CD14-positive monocyte (primary cell): ENCODE results near the gene OSBPL6. TPM values are rescaled to one million over a fixed set of nuclear protein-coding genes. Genes with fewer than 3 reads are reported as not detected.

Experiments used
- DNase-seq, 3 donors: peaks; one replicate each; pipeline ENCODE4 v3.0.0-alpha.2; 2011 to 2022
- H2AFZ ChIP-seq: 2 replicates; pipeline ENCODE4 v1.6.0; 2012; ENCODE audit warnings: mild to moderate bottlenecking, low read depth, low read length, inconsistent platforms; ENCODE audit not compliant: insufficient read depth, poor library complexity, severe bottlenecking
- H3K27ac ChIP-seq, 2 donors: 1 replicate in 1 of 2; 2 replicates in 1 of 2; pipeline ENCODE4 v1.5.1; 2012 to 2013; ENCODE audit warnings: low read length in 2 of 2, control low read depth in 1 of 2, inconsistent platforms in 1 of 2, low read depth in 1 of 2, mild to moderate bottlenecking in 1 of 2
- H3K27me3 ChIP-seq, 2 donors: one replicate each; pipeline versions ENCODE4 v1.6.0 to v1.6.1; 2011 to 2013; ENCODE audit warnings: low read length in 2 of 2; ENCODE audit not compliant: control insufficient read depth in 2 of 2, insufficient read depth in 2 of 2
- H3K36me3 ChIP-seq, 2 donors: replicated peaks in 1 of 2; 1 replicate in 1 of 2; 2 replicates in 1 of 2; pipeline versions ENCODE4 v1.5.1 to v1.6.1; 2012 to 2013; ENCODE audit warnings: low read length in 2 of 2, control low read depth in 1 of 2, inconsistent platforms in 1 of 2, mild to moderate bottlenecking in 1 of 2; ENCODE audit not compliant: insufficient read depth in 2 of 2, control insufficient read depth in 1 of 2
- H3K4me1 ChIP-seq, 2 donors: 1 replicate in 1 of 2; 2 replicates in 1 of 2; pipeline versions ENCODE4 v1.5.1 to v1.6.1; 2012 to 2013; ENCODE audit warnings: low read length in 2 of 2, control low read depth in 1 of 2, inconsistent platforms in 1 of 2, mild to moderate bottlenecking in 1 of 2, moderate library complexity in 1 of 2; ENCODE audit not compliant: insufficient read depth in 2 of 2, control insufficient read depth in 1 of 2
- H3K4me2 ChIP-seq: replicated peaks from 2 replicates; pipeline ENCODE3; 2012; ENCODE audit warnings: low read length, moderate library complexity, mild to moderate bottlenecking; ENCODE audit not compliant: poor library complexity, severe bottlenecking; ENCODE audit errors: extremely low read depth
- H3K4me3 ChIP-seq, 3 experiments: fragments of 200-600 bp in 1 of 3; sonication (generic) in 1 of 3; replicated peaks in 1 of 3; 1 replicate in 2 of 3; 2 replicates in 1 of 3; pipeline ENCODE4 v1.5.1; 2011 to 2013; ENCODE audit warnings: low read length in 3 of 3, mild to moderate bottlenecking in 3 of 3, control low read depth in 2 of 3, low read depth in 2 of 3, inconsistent platforms in 1 of 3, moderate library complexity in 1 of 3
- H3K79me2 ChIP-seq: 2 replicates; pipeline ENCODE4 v1.6.0; 2012; ENCODE audit warnings: mild to moderate bottlenecking, control low read depth, inconsistent platforms, low read length, moderate library complexity; ENCODE audit not compliant: insufficient read depth
- H3K9ac ChIP-seq: 2 replicates; pipeline ENCODE4 v1.6.0; 2017; ENCODE audit warnings: low read length, mild to moderate bottlenecking; ENCODE audit not compliant: insufficient read depth, poor library complexity, severe bottlenecking
- H3K9me3 ChIP-seq, 2 donors: replicated peaks in 1 of 2; 1 replicate in 1 of 2; 2 replicates in 1 of 2; pipeline versions ENCODE4 v1.5.1 to v1.6.1; 2012 to 2013; ENCODE audit warnings: low read length in 2 of 2, control low read depth in 1 of 2; ENCODE audit not compliant: control insufficient read depth in 1 of 2, insufficient read depth in 1 of 2
- H4K20me1 ChIP-seq: 2 replicates; pipeline ENCODE4 v1.6.0; 2012; ENCODE audit warnings: mild to moderate bottlenecking, low read length, control low read depth, moderate library complexity; ENCODE audit not compliant: insufficient read depth
- H3K27ac Mint-ChIP-seq, 7 donors: one replicate each; pipeline ENCODE4 v1.8.0; 2020; ENCODE audit warnings: mild to moderate bottlenecking in 7 of 7, mixed read lengths in 7 of 7, moderate library complexity in 6 of 7, inconsistent platforms in 2 of 7
- H3K27me3 Mint-ChIP-seq, 3 donors: one replicate each; pipeline ENCODE4 v1.8.0; 2021 to 2022; ENCODE audit warnings: low read depth in 3 of 3, mild to moderate bottlenecking in 3 of 3, mixed read lengths in 3 of 3, moderate library complexity in 3 of 3, inconsistent platforms in 1 of 3
- H3K36me3 Mint-ChIP-seq, 2 donors: one replicate each; pipeline ENCODE4 v1.8.0; 2020; ENCODE audit warnings: mixed read lengths in 2 of 2, inconsistent platforms in 1 of 2, mild to moderate bottlenecking in 1 of 2
- H3K4me1 Mint-ChIP-seq: one replicate; pipeline ENCODE4 v1.8.0; 2020; ENCODE audit warnings: mild to moderate bottlenecking, mixed read lengths
- H3K4me3 Mint-ChIP-seq, 2 donors: one replicate each; pipeline ENCODE4 v1.8.0; 2020; ENCODE audit warnings: mild to moderate bottlenecking in 2 of 2, mixed read lengths in 2 of 2, moderate library complexity in 1 of 2
- H3K9me3 Mint-ChIP-seq, 7 donors: one replicate each; pipeline ENCODE4 v1.8.0; 2020 to 2022; ENCODE audit warnings: mixed read lengths in 7 of 7, mild to moderate bottlenecking in 6 of 7, moderate library complexity in 6 of 7, inconsistent platforms in 2 of 7
- WGBS: methylation state at CpG from one replicate; pipeline ENCODE4 v1.1.5; 2013; ENCODE audit warnings: missing lambda C conversion rate; ENCODE audit not compliant: insufficient coverage; 5-methylcytosine and 5-hydroxymethylcytosine counted together
- intact Hi-C, 2 donors: fragments of 100-400 bp; cut with micrococcal nuclease; formaldehyde crosslinking; loops; one replicate each; pipeline versions ENCODE4 v1.15.0 to v1.15.1; 2023
- polyA plus RNA-seq, 3 donors: library from polyadenylated mRNA; depleted of rRNA in 1 of 3; unstranded in 2 of 3; stranded (reverse) in 1 of 3; fragments of 300-500 nt in 2 of 3; fragments of >200 nt in 1 of 3; fragmentation: Illumina TruSeq in 2 of 3; gene quantifications; 1 replicate in 2 of 3; 2 replicates in 1 of 3; pipeline ENCODE4 v1.2.3, GENCODE V29; 2012 to 2021
- TF ChIP-seq, protein P1 (sequence below): fragments of 200-600 bp; IDR thresholded peaks from one replicate; pipeline ENCODE4 v1.8.0; 2022; ENCODE audit warnings: antibody characterized with exemption, mild to moderate bottlenecking

OSBPL6 gene
- polyA plus RNA-seq, 3 donors: not detected

DNA sequence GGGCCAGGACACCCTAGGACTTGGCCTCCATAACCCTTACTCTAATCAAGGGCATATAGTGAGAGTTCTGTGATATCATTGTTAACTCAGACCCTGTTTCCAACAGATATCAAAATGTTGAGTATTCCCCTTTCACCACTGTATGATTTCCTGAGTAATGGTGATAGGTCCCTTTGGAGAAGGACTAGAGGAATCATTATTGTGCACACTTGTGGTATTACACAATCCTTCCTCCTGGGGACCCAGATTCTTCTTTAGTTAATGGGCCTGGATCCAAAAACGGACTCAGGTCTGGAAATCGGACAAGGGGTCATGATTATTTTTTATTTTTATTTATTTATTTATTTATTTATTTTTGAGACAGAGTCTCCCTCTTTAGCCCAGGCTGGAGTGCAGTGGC lies 233.1 kb downstream of the OSBPL6 start:
- WGBS: no CpG with 5 or more reads among the region's 2 CpGs
- H4K20me1 ChIP-seq: no peaks in the 10 kb centered on the region
- no peak overlapping the region for H3K27ac ChIP-seq
- TF ChIP-seq, protein P1, sequence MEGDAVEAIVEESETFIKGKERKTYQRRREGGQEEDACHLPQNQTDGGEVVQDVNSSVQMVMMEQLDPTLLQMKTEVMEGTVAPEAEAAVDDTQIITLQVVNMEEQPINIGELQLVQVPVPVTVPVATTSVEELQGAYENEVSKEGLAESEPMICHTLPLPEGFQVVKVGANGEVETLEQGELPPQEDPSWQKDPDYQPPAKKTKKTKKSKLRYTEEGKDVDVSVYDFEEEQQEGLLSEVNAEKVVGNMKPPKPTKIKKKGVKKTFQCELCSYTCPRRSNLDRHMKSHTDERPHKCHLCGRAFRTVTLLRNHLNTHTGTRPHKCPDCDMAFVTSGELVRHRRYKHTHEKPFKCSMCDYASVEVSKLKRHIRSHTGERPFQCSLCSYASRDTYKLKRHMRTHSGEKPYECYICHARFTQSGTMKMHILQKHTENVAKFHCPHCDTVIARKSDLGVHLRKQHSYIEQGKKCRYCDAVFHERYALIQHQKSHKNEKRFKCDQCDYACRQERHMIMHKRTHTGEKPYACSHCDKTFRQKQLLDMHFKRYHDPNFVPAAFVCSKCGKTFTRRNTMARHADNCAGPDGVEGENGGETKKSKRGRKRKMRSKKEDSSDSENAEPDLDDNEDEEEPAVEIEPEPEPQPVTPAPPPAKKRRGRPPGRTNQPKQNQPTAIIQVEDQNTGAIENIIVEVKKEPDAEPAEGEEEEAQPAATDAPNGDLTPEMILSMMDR: no peak
- no peak overlapping the region for H3K4me3 Mint-ChIP-seq
- peaks cover 2 to 17% (median 10%) of the 10 kb centered on the region in 7 donors for H3K9me3 Mint-ChIP-seq
- H3K27me3 Mint-ChIP-seq: no peaks in the 10 kb centered on the region
- H3K9ac ChIP-seq: no peak overlapping the region
- H3K4me1 Mint-ChIP-seq: no peaks in the 10 kb centered on the region
- H3K36me3 ChIP-seq: peaks cover 18 to 58% of the 10 kb centered on the region in 2 donors
- peaks cover 18% of the 10 kb centered on the region for H3K79me2 ChIP-seq
- H3K27ac Mint-ChIP-seq: no peak overlapping the region
- H3K27me3 ChIP-seq: peaks cover 0 to 2% of the 10 kb centered on the region in 2 donors
- no peak overlapping the region for H2AFZ ChIP-seq
- no peaks in the 10 kb centered on the region for H3K4me1 ChIP-seq
- H3K9me3 ChIP-seq: no peaks in the 10 kb centered on the region
- no peak overlapping the region for H3K4me2 ChIP-seq
- DNase-seq: no peak
- intact Hi-C loops: no loop called here
- H3K4me3 ChIP-seq: no peak overlapping the region
- peaks cover 51 to 77% of the 10 kb centered on the region in 2 donors for H3K36me3 Mint-ChIP-seq

DNA sequence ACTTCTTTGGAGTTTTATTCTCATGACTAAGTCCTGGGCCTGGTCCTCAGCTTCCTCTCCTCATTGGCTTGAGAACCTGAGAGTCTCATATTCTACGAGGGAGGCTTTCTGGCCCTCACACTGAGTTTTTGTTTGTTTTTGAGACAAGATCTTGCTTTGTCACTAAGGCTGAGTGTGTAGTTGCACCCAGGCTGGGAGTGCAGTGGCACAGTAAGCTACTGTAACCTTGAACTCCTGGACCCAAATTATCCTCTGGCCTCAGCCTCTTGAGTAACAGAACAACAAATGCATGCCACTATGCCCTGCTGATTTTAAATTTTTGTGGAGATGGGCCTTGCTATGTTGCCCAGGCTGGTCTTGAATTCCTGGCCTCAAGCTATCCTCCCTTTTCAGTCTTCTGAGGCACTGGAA lies 234.1 kb downstream of the OSBPL6 start:
- Histone ChIP-seq H3K9me3 (no peaks in the 10 kb centered on the region), H3K79me2 (peaks cover 12% of the 10 kb centered on the region), H2AFZ (no peak overlapping the region), H4K20me1 (no peaks in the 10 kb centered on the region), H3K27ac (peak overlapping the region in 1 of 2 donors; percentile 30), H3K36me3 (peaks cover 25 to 68% of the 10 kb centered on the region in 2 donors), H3K4me2 (no peak overlapping the region), H3K27me3 (peaks cover 0 to 2% of the 10 kb centered on the region in 2 donors), H3K4me1 (no peaks in the 10 kb centered on the region), H3K4me3 (no peak overlapping the region), H3K9ac (no peak overlapping the region)
- Mint-ChIP-seq H3K9me3 (peaks cover 2 to 14% (median 7%) of the 10 kb centered on the region in 7 donors), H3K4me3 (no peak overlapping the region), H3K27ac (peak overlapping the region in 1 of 7 donors; percentile 74), H3K36me3 (peaks cover 56 to 79% of the 10 kb centered on the region in 2 donors), H3K27me3 (no peaks in the 10 kb centered on the region), H3K4me1 (no peaks in the 10 kb centered on the region)
- no peak for DNase-seq
- TF ChIP-seq, protein P1: no peak
- intact Hi-C loops: no loop called here
- 100% methylated on average over 1 of the region's 1 CpG for WGBS
